K562 (cell line): ENCODE measurements around the gene RNPEP. TPM values are rescaled to one million over a fixed set of nuclear protein-coding genes. Genes with fewer than 3 reads are reported as not detected.

Experiments
- BHLHE40 ChIP-seq: IDR thresholded peaks from 2 replicates; pipeline ENCODE4 v1.6.1; 2011; ENCODE audit warnings: low read length, improper control_type of control experiment
- CHD7 ChIP-seq: fragments of 200-600 bp; sonication (generic); IDR thresholded peaks from one replicate; pipeline ENCODE4 v1.6.1; 2012; ENCODE audit warnings: mild to moderate bottlenecking, low read depth, low read length, inconsistent platforms
- HDGF ChIP-seq: fragments of 450-650 bp; IDR thresholded peaks from 2 replicates; pipeline ENCODE4 v1.6.1; 2016
- HNRNPK ChIP-seq: fragments of 200-400 bp; formaldehyde crosslinking; IDR thresholded peaks from one replicate; pipeline ENCODE4 v1.6.1; 2018; ENCODE audit warnings: mild to moderate bottlenecking, low read depth, low read length; ENCODE audit not compliant: poor library complexity, severe bottlenecking
- IRF9 ChIP-seq: fragments of 450-650 bp; IDR thresholded peaks from 2 replicates; pipeline ENCODE4 v1.6.1; 2016; ENCODE audit warnings: missing biosample characterization, missing genetic modification characterization
- MAFK ChIP-seq: IDR thresholded peaks from 2 replicates; pipeline ENCODE4 v1.6.1; 2011; ENCODE audit warnings: low read length, improper control_type of control experiment
- NFE2 ChIP-seq: IDR thresholded peaks from 2 replicates; pipeline ENCODE4 v1.6.1; 2014; ENCODE audit warnings: antibody characterized with exemption, low read depth
- PBX2 ChIP-seq, 2 experiments: IDR thresholded peaks in 1 of 2; conservative IDR thresholded peaks in 1 of 2; 2 replicates each; pipeline ENCODE4 v1.6.1; 2016; ENCODE audit warnings: low read depth in 2 of 2, mild to moderate bottlenecking in 1 of 2, missing compliant biosample characterization in 1 of 2, missing genetic modification characterization in 1 of 2, moderate library complexity in 1 of 2
- PREB ChIP-seq: sonication (generic); formaldehyde crosslinking; IDR thresholded peaks from 2 replicates; pipeline ENCODE4 v1.8.1; 2023; ENCODE audit warnings: mild to moderate bottlenecking, missing genetic modification reagents
- SMAD1 ChIP-seq: fragments of 150-350 bp; IDR thresholded peaks from 2 replicates; pipeline ENCODE4 v1.6.1; 2014; ENCODE audit warnings: low read length, low read depth; ENCODE audit not compliant: partially characterized antibody
- polyA plus RNA-seq, 8 experiments: library from polyadenylated mRNA; depleted of rRNA in 4 of 8; stranded (reverse) in 5 of 8; unstranded in 3 of 8; fragments of >200 nt; fragmentation: Nextera tagmentation in 2 of 8; fragmentation: Illumina TruSeq in 1 of 8; extraction: Ambion mirVana in 2 of 8; extraction: Trizol in 1 of 8; gene quantifications; 2 replicates each; pipeline versions ENCODE4 v1.2.1 to v1.2.3, GENCODE V29; 2011 to 2014; ENCODE audit warnings: inconsistent platforms in 1 of 8, missing spikeins in 1 of 8
- total RNA-seq, 7 experiments: library from RNA; depleted of rRNA in 6 of 7; stranded (reverse); fragments of >200 nt in 6 of 7; fragmentation: Illumina TruSeq in 2 of 7; extraction: Trizol in 2 of 7; gene quantifications; 2 replicates each; pipeline versions ENCODE4 v1.2.1 to v1.2.3, GENCODE V29; 2011 to 2021; ENCODE audit warnings: low replicate concordance in 1 of 7

RNPEP gene
- total and polyA plus RNA-seq, 9 of the 15 experiments (the other 6 are each of a cell fraction or from before 2014, with no cell fraction given), result 27.5 to 131 (median 63.4) TPM

- TF ChIP-seq HNRNPK (no peak), NFE2 (no peak), IRF9 (tag) (0 out of 2 replicates have a peak, but pooled peaks have one; percentile 51), CHD7 (no peak), PBX2 (CRISPR knock-in tag; IDR thresholded peaks at IDR 0.05; ENCODE audit: low read depth) (no peak), PBX2 (tag; conservative IDR thresholded peaks at IDR 0.05; ENCODE audit: low read depth) (no peak; the same call in 1 of the 2 replicates), HDGF (peak; percentile 27; the same call in 1 of the 2 replicates), MAFK (no peak), PREB (CRISPR knock-in tag) (no peak), BHLHE40 (0 out of 2 replicates have a peak, but pooled peaks have one; percentile 24), SMAD1 (no peak)
Observed at GRCh38 chr1:201954263-201955008, 28.0 kb upstream of the RNPEP start (continued).
